Ectodermal cell (in vitro differentiated cells): Measurements from ENCODE around the gene FAT3.

Experiments
- H3K27ac ChIP-seq: 2 replicates; pipeline ENCODE4 v1.7.0; 2013; ENCODE audit warnings: mild to moderate bottlenecking, low read depth, low read length; ENCODE audit not compliant: insufficient read depth, poor library complexity, severe bottlenecking
- H3K27me3 ChIP-seq: 2 replicates; pipeline ENCODE4 v1.7.0; 2013; ENCODE audit warnings: mild to moderate bottlenecking, low read length; ENCODE audit not compliant: insufficient read depth, control insufficient read depth, poor library complexity, severe bottlenecking
- H3K36me3 ChIP-seq: one replicate; pipeline ENCODE4 v1.7.0; 2013; ENCODE audit warnings: low read length; ENCODE audit not compliant: control insufficient read depth, insufficient read depth
- H3K4me1 ChIP-seq: one replicate; pipeline ENCODE4 v1.7.0; 2013; ENCODE audit warnings: low read length; ENCODE audit not compliant: control insufficient read depth, insufficient read depth
- H3K4me3 ChIP-seq: 2 replicates; pipeline ENCODE4 v1.7.0; 2013; ENCODE audit warnings: low read depth, low read length, control low read depth; ENCODE audit not compliant: insufficient read depth
- H3K9me3 ChIP-seq: 2 replicates; pipeline ENCODE4 v1.7.0; 2013; ENCODE audit warnings: mild to moderate bottlenecking, low read length, moderate library complexity; ENCODE audit not compliant: control insufficient read depth
- WGBS, 2 experiments: methylation state at CpG; one replicate each; pipeline ENCODE4 v1.1.7; 2013; ENCODE audit warnings: missing lambda C conversion rate in 2 of 2; 5-methylcytosine and 5-hydroxymethylcytosine counted together

FAT3 gene

GRCh38 chr11:92227959-92228935 lies 3.6 kb downstream of the FAT3 start:
- H3K4me3 ChIP-seq: no peak overlapping the region
- no peak overlapping the region for H3K27ac ChIP-seq
- H3K9me3 ChIP-seq: no peaks in the 10 kb centered on the region
- peaks cover 34% of the 10 kb centered on the region for H3K27me3 ChIP-seq
- WGBS, 2 experiments: 74 to 82% methylated on average over 6 of the region's 6 CpGs
- H3K4me1 ChIP-seq: peaks cover 25% of the 10 kb centered on the region
- H3K36me3 ChIP-seq: no peaks in the 10 kb centered on the region

GRCh38 chr11:92236856-92237255 lies 12.2 kb downstream of the FAT3 start:
- H3K4me1 ChIP-seq: peaks cover 9% of the 10 kb centered on the region
- H3K27ac ChIP-seq: no peak overlapping the region
- no peaks in the 10 kb centered on the region for H3K36me3 ChIP-seq
- H3K4me3 ChIP-seq: no peak overlapping the region
- no peaks in the 10 kb centered on the region for H3K27me3 ChIP-seq
- H3K9me3 ChIP-seq: no peaks in the 10 kb centered on the region
- WGBS, 2 experiments: 83 to 88% methylated on average over 1 of the region's 1 CpG

- no peaks in the 10 kb centered on the region for H3K27me3 ChIP-seq
- no peak overlapping the region for H3K4me3 ChIP-seq
- peaks cover 9% of the 10 kb centered on the region for H3K4me1 ChIP-seq
- H3K27ac ChIP-seq: no peak overlapping the region
- no peaks in the 10 kb centered on the region for H3K9me3 ChIP-seq
- WGBS, 2 experiments: 0 to 2% methylated on average over 1 of the region's 1 CpG
- H3K36me3 ChIP-seq: no peaks in the 10 kb centered on the region
Observed at GRCh38 chr11:92240916-92241315, 16.3 kb downstream of the FAT3 start.

- Histone ChIP-seq H3K27ac (no peak overlapping the region), H3K36me3 (no peaks in the 10 kb centered on the region), H3K27me3 (no peaks in the 10 kb centered on the region), H3K4me1 (peaks cover 3% of the 10 kb centered on the region), H3K4me3 (no peak overlapping the region), H3K9me3 (no peaks in the 10 kb centered on the region)
- WGBS, 2 experiments: 94% methylated on average over 5 of the region's 5 CpGs
Observed at GRCh38 chr11:92245700-92246271, 21.2 kb downstream of the FAT3 start.

- no peaks in the 10 kb centered on the region for H3K27me3 ChIP-seq
- no peaks in the 10 kb centered on the region for H3K9me3 ChIP-seq
- H3K4me1 ChIP-seq: no peaks in the 10 kb centered on the region
- no peak overlapping the region for H3K4me3 ChIP-seq
- no peaks in the 10 kb centered on the region for H3K36me3 ChIP-seq
- no peak overlapping the region for H3K27ac ChIP-seq
Observed at GRCh38 chr11:92246630-92247029, 22.0 kb downstream of the FAT3 start.

- 91% methylated on average over 5 to 7 of the region's 7 CpGs for WGBS, 2 experiments
- peaks cover 8% of the 10 kb centered on the region for H3K4me1 ChIP-seq
- H3K27ac ChIP-seq: no peak overlapping the region
- no peak overlapping the region for H3K4me3 ChIP-seq
- no peaks in the 10 kb centered on the region for H3K9me3 ChIP-seq
- H3K36me3 ChIP-seq: no peaks in the 10 kb centered on the region
- no peaks in the 10 kb centered on the region for H3K27me3 ChIP-seq
Observed at GRCh38 chr11:92249156-92249753, 24.6 kb downstream of the FAT3 start.

- Histone ChIP-seq H3K36me3 (no peaks in the 10 kb centered on the region), H3K4me1 (peaks cover 8% of the 10 kb centered on the region), H3K4me3 (no peak overlapping the region), H3K9me3 (no peaks in the 10 kb centered on the region), H3K27ac (no peak overlapping the region), H3K27me3 (no peaks in the 10 kb centered on the region)
- WGBS, 2 experiments: 92 to 93% methylated on average over 1 of the region's 1 CpG
Observed at GRCh38 chr11:92251980-92252379, 27.4 kb downstream of the FAT3 start.

- H3K27me3 ChIP-seq: no peaks in the 10 kb centered on the region
- no peaks in the 10 kb centered on the region for H3K36me3 ChIP-seq
- H3K9me3 ChIP-seq: no peaks in the 10 kb centered on the region
- H3K27ac ChIP-seq: no peak overlapping the region
- peaks cover 8% of the 10 kb centered on the region for H3K4me1 ChIP-seq
- H3K4me3 ChIP-seq: no peak overlapping the region
- 86 to 100% methylated on average over 1 of the region's 1 CpG for WGBS, 2 experiments
Observed at GRCh38 chr11:92253421-92253820, 28.8 kb downstream of the FAT3 start.

GRCh38 chr11:92253945-92254344 lies 29.3 kb downstream of the FAT3 start:
- H3K27me3 ChIP-seq: no peaks in the 10 kb centered on the region
- H3K9me3 ChIP-seq: no peaks in the 10 kb centered on the region
- no peak overlapping the region for H3K27ac ChIP-seq
- WGBS, 2 experiments: 77 to 78% methylated on average over 3 to 4 of the region's 4 CpGs
- H3K4me3 ChIP-seq: no peak overlapping the region
- no peaks in the 10 kb centered on the region for H3K36me3 ChIP-seq
- H3K4me1 ChIP-seq: peaks cover 8% of the 10 kb centered on the region

GRCh38 chr11:92257536-92257935 lies 32.9 kb downstream of the FAT3 start:
- no peak overlapping the region for H3K27ac ChIP-seq
- H3K9me3 ChIP-seq: no peaks in the 10 kb centered on the region
- H3K4me1 ChIP-seq: peaks cover 8% of the 10 kb centered on the region
- no peaks in the 10 kb centered on the region for H3K27me3 ChIP-seq
- H3K36me3 ChIP-seq: no peaks in the 10 kb centered on the region
- no peak overlapping the region for H3K4me3 ChIP-seq
- 94 to 95% methylated on average over 4 of the region's 4 CpGs for WGBS, 2 experiments
